ENCODE measurements around the gene PPIL6. TPM values are rescaled to one million over a fixed set of nuclear protein-coding genes. Genes with fewer than 3 reads are reported as not detected.

The PPIL6 gene
- total RNA-seq, 2 experiments from 2014 or later = 0.17 to 0.53 TPM

DNA sequence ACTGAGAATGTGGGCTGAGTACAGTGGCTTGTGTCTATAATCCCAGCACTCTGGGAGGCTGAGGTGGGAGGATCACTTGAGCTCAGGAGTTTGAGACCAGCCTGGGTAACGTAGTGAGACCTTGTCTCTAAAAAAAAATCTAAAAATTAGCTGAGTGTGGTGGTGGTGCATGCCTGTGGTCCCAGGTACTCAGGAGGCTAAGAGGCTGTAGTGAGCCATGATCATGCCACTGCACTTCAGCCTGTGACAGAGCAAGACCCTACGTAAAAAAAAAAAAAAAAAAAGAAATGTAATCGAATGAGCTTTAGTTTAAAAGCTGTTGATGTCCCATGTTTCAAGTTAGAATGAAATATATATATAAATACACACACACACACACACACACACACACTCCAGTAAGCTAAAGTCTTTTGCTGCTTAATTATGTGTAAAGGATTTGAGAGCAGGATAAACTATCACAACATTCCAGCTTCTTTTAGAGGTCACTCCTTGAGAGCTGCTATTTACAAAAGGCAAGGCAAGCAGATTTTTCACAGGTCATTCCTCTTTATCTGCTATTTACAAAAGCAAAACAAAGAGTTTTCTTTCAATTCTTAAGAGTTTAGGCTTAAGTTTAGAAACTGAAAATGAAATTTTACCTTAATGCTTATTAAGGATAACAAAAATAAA is 19.9 kb upstream of the PPIL6 start:
- H3K36me3 Mint-ChIP-seq = peaks cover 30% of the 10 kb centered on the region
- no peak for ATAC-seq (ENCODE audit: low read depth)
- no peak overlapping the region for H3K27ac Mint-ChIP-seq
- peaks cover 1% of the 10 kb centered on the region for H3K9me3 Mint-ChIP-seq
- H3K4me1 Mint-ChIP-seq = peaks cover 42% of the 10 kb centered on the region
- no peaks in the 10 kb centered on the region for H3K27me3 Mint-ChIP-seq
- POLR2A ChIA-PET = interaction anchor here (0.6 to 7.7 kb wide), 4 partner anchors 9 to 79 kb away, joined by 5 to 92 read pairs (median 8); partner anchors contain the start of genes PPIL6, SMPD2 and ZBTB24
- no peak overlapping the region for H3K4me3 Mint-ChIP-seq
- DNase-seq = no peak

- Mint-ChIP-seq H3K4me3 (peak overlapping the region; percentile 36), H3K27me3 (no peaks in the 10 kb centered on the region), H3K27ac (peak overlapping the region; percentile 76), H3K9me3 (peaks cover 1% of the 10 kb centered on the region), H3K4me1 (peaks cover 40% of the 10 kb centered on the region), H3K36me3 (peaks cover 22% of the 10 kb centered on the region)
- DNase-seq (no peak), ATAC-seq (ENCODE audit: low read depth) (peak; percentile 34)
- POLR2A ChIA-PET = interaction anchor here (0.8 to 7.7 kb wide), 8 partner anchors 11 to 76 kb away, joined by 3 to 92 read pairs (median 4); partner anchors contain the start of genes CD164 and ZBTB24
Measured at GRCh38 chr6:109458774-109459531, 18.5 kb upstream of the PPIL6 start.

DNA sequence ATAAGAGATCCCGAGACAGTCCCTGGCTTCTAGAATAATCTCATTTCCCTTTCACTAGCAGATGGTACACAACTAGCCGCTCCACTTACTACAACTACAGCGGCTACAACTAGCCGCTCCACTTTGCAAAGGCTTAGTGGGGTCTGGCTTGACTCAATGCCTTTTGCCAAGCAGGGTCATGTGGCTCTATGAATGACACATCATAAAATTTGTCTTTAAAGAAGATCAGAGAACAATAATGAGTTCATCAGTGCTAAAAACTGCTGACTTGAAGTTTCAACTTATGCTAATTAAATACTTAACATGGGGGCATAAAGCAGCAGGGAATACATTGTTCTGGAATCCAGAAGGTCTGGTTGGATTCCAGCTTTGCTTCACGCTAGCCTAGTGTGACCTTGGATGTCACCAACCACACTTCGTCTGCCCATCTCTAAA is 17.2 kb upstream of the PPIL6 start:
- peaks cover 1% of the 10 kb centered on the region for H3K9me3 Mint-ChIP-seq
- H3K27me3 Mint-ChIP-seq = no peaks in the 10 kb centered on the region
- POLR2A ChIA-PET = interaction anchor here (0.5 to 7.7 kb wide), 5 partner anchors 15 to 1517 kb away, joined by 3 to 92 read pairs (median 16); partner anchors contain the start of genes CD164, PPIL6, SMPD2 and ZBTB24
- H3K27ac Mint-ChIP-seq = peak overlapping the region; percentile 7
- H3K4me1 Mint-ChIP-seq = peaks cover 44% of the 10 kb centered on the region
- DNase-seq (no peak), ATAC-seq (ENCODE audit: low read depth) (no peak)
- H3K36me3 Mint-ChIP-seq = peaks cover 16% of the 10 kb centered on the region
- peak overlapping the region; percentile 22 for H3K4me3 Mint-ChIP-seq

DNA sequence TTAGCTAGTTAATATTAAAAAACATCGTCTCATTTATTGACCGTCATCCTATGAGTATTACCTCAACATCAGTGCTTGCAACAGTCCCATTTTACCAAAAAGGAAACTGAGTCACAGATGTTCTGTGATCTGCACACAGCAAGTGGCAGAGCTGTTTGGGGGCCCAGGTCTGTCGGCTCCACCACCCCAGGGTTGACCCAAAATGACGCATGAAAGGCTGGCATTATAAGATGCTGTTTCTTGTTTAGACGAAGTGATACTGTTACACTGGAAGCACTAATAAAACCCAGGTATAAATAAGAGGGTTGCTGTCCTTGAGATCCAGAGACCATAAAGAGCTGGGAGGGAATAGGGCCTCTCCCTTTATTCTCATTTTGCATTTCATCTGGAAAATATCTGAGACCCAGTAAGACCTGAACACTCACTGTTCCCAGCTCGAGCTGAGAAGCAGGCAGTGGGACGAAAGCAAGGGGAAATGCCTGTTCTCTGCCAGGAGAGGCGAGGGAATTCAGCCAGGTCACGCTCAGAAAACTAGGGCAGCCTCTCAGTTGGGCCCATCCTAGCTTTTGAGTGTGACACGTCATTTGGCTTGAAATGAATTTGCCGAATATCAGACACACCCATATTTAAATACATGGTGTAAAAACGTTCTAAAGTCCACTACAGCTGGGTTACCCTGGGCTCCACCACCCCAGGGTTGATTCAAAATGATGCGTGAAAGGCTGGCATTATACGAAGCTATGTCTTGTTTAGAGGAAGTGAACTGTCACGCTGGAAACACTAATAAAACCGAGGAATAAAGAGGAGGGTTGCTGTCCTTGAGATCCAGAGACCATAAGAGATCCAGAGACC is 16.5 kb upstream of the PPIL6 start:
- peaks cover 42% of the 10 kb centered on the region for H3K4me1 Mint-ChIP-seq
- DNase-seq (no peak), ATAC-seq (ENCODE audit: low read depth) (no peak)
- peak overlapping the region; percentile 64 for H3K27ac Mint-ChIP-seq
- H3K4me3 Mint-ChIP-seq = peak overlapping the region; percentile 63
- peaks cover under 1% of the 10 kb centered on the region for H3K9me3 Mint-ChIP-seq
- no peaks in the 10 kb centered on the region for H3K27me3 Mint-ChIP-seq
- peaks cover 10% of the 10 kb centered on the region for H3K36me3 Mint-ChIP-seq
- POLR2A ChIA-PET = interaction anchor here (0.5 to 7.7 kb wide), 7 partner anchors 14 to 1517 kb away, joined by 3 to 92 read pairs (median 4); partner anchors contain the start of genes CD164, PPIL6, SMPD2 and ZBTB24

DNA sequence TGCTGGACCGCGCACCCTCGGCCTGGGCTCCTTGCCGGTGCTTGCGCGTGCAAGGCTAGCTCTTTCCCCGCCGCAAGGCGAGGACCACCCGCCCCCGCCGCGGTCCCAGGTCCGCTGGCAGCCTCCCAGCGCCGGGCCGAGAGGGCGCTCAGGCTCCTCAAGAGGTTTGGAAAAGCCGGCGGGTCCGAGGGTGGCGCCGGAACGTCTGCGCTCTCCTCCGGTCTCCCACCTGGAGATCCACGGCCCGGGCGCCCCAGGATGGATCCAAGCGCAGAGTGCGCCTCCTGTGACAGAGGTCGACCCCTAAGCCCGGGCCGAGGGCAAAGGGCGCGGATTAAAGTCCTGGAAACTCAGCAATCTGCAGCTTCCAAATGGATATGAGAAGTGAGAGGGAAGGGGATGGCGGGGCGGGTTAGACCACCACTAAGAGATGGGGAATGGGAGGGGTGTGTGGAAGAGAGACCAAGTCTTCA is 15.7 kb upstream of the PPIL6 start:
- Mint-ChIP-seq H3K4me3 (peak overlapping the region; percentile 95), H3K9me3 (no peaks in the 10 kb centered on the region), H3K27ac (no peak overlapping the region), H3K36me3 (peaks cover 10% of the 10 kb centered on the region), H3K27me3 (no peaks in the 10 kb centered on the region), H3K4me1 (peaks cover 45% of the 10 kb centered on the region)
- POLR2A ChIA-PET = interaction anchor here (0.8 to 7.7 kb wide), 9 partner anchors 10 to 74 kb away, joined by 3 to 92 read pairs (median 5); partner anchors contain the start of genes CD164, PPIL6, SMPD2 and ZBTB24
- no peak for ATAC-seq (ENCODE audit: low read depth)
- DNase-seq = no peak

DNA sequence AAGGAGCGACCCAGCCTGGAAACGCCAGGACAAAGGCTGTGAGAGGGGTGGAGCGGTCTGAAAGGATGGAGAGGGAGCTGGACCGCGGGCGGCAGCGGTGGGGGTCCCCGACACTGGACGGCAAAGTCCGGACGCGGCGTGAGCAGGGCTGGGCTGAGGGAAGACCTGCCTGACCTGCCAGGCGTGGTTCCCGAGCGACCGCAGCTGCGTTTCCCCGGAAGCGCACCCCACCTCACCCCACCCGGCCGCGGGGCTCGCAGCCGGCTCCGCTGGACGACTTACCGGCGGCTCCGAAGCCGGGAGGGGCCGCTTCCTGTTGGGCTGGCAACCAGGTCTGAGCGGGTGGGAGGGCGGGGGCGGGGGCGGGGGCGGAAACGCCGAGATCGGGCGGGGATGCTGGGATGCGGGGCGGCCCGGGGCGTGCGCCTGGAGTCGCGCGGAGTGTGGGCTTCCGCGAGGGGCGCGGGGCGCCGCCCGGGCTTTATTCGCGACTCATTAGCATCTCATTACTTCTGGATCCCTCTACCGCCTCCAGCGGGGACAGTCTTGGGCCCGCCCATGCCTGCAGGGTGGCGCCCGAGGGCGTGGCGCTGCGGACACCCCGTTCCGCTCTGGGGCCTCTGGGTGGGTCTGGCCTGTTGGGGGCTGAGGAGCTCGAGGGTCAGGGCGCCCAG is 15.1 kb upstream of the PPIL6 start, which contains the start of gene MICAL1:
MICAL1 (minus strand) TSS at position 336 of the 674 bp plus-strand sequence. CDS start 1,576 bp downstream, outside the sequence.
- peak; percentile 67 for ATAC-seq (ENCODE audit: low read depth)
- peaks cover 49% of the 10 kb centered on the region for H3K4me1 Mint-ChIP-seq
- H3K9me3 Mint-ChIP-seq = no peaks in the 10 kb centered on the region
- H3K27me3 Mint-ChIP-seq = no peaks in the 10 kb centered on the region
- POLR2A ChIA-PET = interaction anchor here (0.5 to 7.7 kb wide), 10 partner anchors 9 to 1624 kb away, joined by 3 to 92 read pairs (median 4); partner anchors contain the start of genes CD164, PPIL6, SMPD2 and ZBTB24
- peak; percentile 87 for DNase-seq
- peak within 1 kb of the TSS; percentile 97 for H3K27ac Mint-ChIP-seq
- peak within 1 kb of the TSS; percentile 95 for H3K4me3 Mint-ChIP-seq
- peaks cover 12% of the 10 kb centered on the region for H3K36me3 Mint-ChIP-seq

DNA sequence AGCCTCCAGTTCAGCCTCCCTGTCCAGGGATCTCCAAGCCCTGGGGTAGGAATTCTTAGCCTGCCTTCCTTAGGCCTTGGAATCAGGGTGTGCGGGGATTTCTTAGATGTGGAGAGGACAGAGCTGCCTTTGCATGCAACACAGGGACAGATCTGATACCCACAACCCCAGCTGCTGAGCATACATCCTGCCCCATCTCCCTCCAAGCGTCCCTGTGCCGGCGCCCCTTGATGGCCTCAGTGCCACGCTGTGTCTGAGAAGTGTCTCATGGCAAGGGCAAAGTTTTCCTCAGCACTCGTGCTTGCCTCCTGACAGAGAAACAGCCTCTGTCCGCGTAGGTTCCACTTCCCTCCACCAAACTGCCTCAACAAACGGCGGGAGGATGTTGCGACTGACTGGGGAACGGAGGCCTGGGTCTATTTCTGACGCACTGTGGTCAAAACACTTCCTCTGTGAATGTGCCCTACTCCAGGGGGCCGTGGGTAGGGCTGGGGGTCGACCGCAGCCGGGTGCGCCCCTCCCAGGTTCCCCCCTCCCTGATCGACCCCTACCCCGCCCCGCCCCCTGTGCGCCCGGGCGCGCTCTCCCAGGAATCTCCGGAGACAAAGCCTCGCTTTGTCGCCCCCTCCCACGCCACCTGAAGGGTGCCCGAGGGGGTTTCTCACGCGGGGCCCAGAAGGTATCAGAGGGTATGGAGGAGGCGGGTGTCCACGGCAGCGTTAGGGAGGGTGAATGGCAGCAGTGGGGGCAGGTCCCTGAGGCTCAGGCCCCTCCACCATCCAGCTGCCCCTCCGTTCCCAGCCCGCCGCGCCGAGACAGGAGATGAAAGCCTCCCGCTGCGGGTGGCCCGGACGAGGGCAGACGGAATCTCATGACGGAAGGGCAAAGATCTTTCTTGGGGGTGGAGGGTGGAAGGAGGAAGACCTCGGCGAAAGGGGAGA is 14.3 kb upstream of the PPIL6 start:
- H3K36me3 Mint-ChIP-seq = peaks cover 13% of the 10 kb centered on the region
- peak overlapping the region; percentile 97 for H3K27ac Mint-ChIP-seq
- peaks cover 54% of the 10 kb centered on the region for H3K4me1 Mint-ChIP-seq
- DNase-seq (peak; percentile 75), ATAC-seq (ENCODE audit: low read depth) (peak; percentile 41)
- no peaks in the 10 kb centered on the region for H3K27me3 Mint-ChIP-seq
- no peaks in the 10 kb centered on the region for H3K9me3 Mint-ChIP-seq
- H3K4me3 Mint-ChIP-seq = peak overlapping the region; percentile 95
- POLR2A ChIA-PET = interaction anchor here (0.6 to 7.7 kb wide), 11 partner anchors 8 to 776 kb away, joined by 3 to 92 read pairs (median 6); partner anchors contain the start of genes CD164, PPIL6, SMPD2 and ZBTB24

GRCh38 chr6:109453594-109454495 is 13.4 kb upstream of the PPIL6 start:
- peaks cover 15% of the 10 kb centered on the region for H3K36me3 Mint-ChIP-seq
- POLR2A ChIA-PET = interaction anchor here (0.9 to 7.7 kb wide), 6 partner anchors 11 to 72 kb away, joined by 3 to 92 read pairs (median 39); partner anchors contain the start of genes CD164, PPIL6, SMPD2 and ZBTB24

DNA sequence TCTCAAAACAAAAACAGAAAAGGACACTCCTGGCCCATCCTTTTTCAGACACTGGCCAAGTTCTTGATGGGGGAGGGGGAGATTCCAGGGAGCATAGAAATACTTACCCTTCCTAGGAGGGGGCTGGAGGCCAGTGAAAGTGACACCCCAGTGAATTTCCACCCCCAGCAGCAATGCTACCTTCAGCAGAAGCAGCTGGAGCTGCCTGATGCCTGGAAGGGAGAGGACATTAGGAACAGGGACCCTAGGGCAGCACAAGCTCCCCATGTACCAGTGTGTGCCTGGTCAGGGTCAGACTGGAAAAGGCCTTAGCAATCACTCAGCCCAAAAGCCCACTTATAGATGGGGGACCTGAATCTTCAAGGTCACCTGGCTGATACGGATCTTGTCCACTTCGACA is 12.7 kb upstream of the PPIL6 start:
- ATAC-seq (ENCODE audit: low read depth) (no peak), DNase-seq (no peak)
- H3K4me1 Mint-ChIP-seq = peaks cover 51% of the 10 kb centered on the region
- no peaks in the 10 kb centered on the region for H3K27me3 Mint-ChIP-seq
- H3K36me3 Mint-ChIP-seq = peaks cover 17% of the 10 kb centered on the region
- peak overlapping the region; percentile 45 for H3K27ac Mint-ChIP-seq
- no peaks in the 10 kb centered on the region for H3K9me3 Mint-ChIP-seq
- POLR2A ChIA-PET = interaction anchor here (3.1 to 7.7 kb wide), 4 partner anchors 11 to 70 kb away, joined by 14 to 92 read pairs (median 60); partner anchors contain the start of genes CD164, PPIL6, SMPD2 and ZBTB24
- no peak overlapping the region for H3K4me3 Mint-ChIP-seq

More at GRCh38 chr6:109453594-109454495, 13.4 kb upstream of the PPIL6 start:
- peaks cover 54% of the 10 kb centered on the region for H3K4me1 Mint-ChIP-seq
- H3K9me3 Mint-ChIP-seq = no peaks in the 10 kb centered on the region
- ATAC-seq (ENCODE audit: low read depth) (no peak), DNase-seq (no peak)
- H3K27ac Mint-ChIP-seq = peak overlapping the region; percentile 97
- peak overlapping the region; percentile 95 for H3K4me3 Mint-ChIP-seq
- no peaks in the 10 kb centered on the region for H3K27me3 Mint-ChIP-seq

GRCh38 chr6:109452181-109452580 is 11.8 kb upstream of the PPIL6 start:
- H3K27ac Mint-ChIP-seq = peak overlapping the region; percentile 20
- POLR2A ChIA-PET = interaction anchor here (1.1 to 5.8 kb wide), 3 partner anchors 11 to 69 kb away, joined by 7 to 35 read pairs (median 14); partner anchors contain the start of genes CD164, PPIL6 and SMPD2

More at GRCh38 chr6:109452181-109452580, 11.8 kb upstream of the PPIL6 start:
- Mint-ChIP-seq H3K9me3 (no peaks in the 10 kb centered on the region), H3K4me1 (peaks cover 44% of the 10 kb centered on the region), H3K36me3 (peaks cover 17% of the 10 kb centered on the region), H3K4me3 (no peak overlapping the region), H3K27me3 (no peaks in the 10 kb centered on the region)
- DNase-seq (no peak), ATAC-seq (ENCODE audit: low read depth) (no peak)

Data from activated naive CD8-positive, alpha-beta T cell treated with anti-CD3 and anti-CD28 coated beads, Interleukin-2, amount 10 ng/mL, durations not matched to agents 7 days and 5 days (primary cell).